GM21737 (cell line): ENCODE data around the gene HORMAD1.
"Not testable (repeated sequence)": the region's sequence is repeated elsewhere in the genome, so short reads cannot be mapped to it uniquely, and the experiment has no call there.

Source experiments
- ATAC-seq: cut with Tn5 transposase; IDR thresholded peaks from one replicate; pipeline ENCODE4 v1.9.1; 2021; ENCODE audit warnings: mild to moderate bottlenecking, moderate library complexity; ENCODE audit not compliant: unreplicated experiment

Gene HORMAD1

GRCh38 chr1:150703427-150703826 is 17.3 kb downstream of the HORMAD1 start:
- no peak for ATAC-seq

- peak; percentile 99 for ATAC-seq
Measured at GRCh38 chr1:150696995-150697927, 23.4 kb downstream of the HORMAD1 start, which contains the start of gene GOLPH3L. Gene GOLPH3L (minus strand): TSS chr1:150697154. CDS start chr1:150694838, 2,316 bp downstream.

GRCh38 chr1:150696590-150696989 is 24.1 kb downstream of the HORMAD1 start:
- no peak for ATAC-seq

- no peak for ATAC-seq
Measured at GRCh38 chr1:150696162-150696561, 24.5 kb downstream of the HORMAD1 start.

- no peak for ATAC-seq
Measured at GRCh38 chr1:150695561-150695960, 25.1 kb downstream of the HORMAD1 start.

DNA sequence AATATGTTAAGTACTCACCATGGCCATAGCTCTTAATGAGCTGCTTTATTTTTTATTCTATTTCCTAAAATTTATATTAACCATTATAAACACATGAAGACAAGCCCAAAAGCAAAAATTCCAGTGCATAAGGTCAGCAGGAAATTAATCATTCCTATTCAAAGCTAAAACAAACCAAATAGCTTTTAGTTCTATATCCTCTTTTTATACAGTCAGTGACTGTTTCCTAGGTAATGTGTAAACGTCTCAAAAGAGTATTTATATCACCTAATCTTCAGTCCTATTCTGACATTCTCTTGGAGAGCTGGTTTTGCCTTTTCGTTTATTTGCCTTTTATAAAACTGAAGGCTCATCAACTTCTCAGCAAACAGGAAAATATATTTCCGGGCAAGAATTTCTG is 28.0 kb downstream of the HORMAD1 start:
- ATAC-seq = no peak

DNA sequence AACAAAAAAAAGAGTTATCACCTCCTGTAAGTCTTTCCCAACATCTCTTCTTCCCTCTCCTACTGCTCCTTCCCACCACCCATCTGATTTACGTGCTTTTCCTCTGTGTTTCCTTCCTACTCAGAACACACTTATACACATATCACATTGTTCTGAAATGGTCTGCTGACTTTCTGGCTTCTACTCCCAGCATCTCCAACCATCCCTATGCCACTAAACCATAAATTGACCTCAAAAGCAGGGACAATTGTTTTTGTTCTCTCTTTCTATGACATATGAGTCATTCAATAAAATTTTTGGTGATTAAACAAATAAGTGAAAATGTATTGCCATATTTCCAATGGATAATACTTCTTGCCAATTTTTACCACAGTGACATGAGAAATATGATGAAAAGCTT is 31.9 kb downstream of the HORMAD1 start:
- no peak for ATAC-seq

- ATAC-seq = no peak
Measured at GRCh38 chr1:150686275-150686674, 34.4 kb downstream of the HORMAD1 start.

- ATAC-seq = no peak
Measured at GRCh38 chr1:150683914-150684313, 36.8 kb downstream of the HORMAD1 start.

DNA sequence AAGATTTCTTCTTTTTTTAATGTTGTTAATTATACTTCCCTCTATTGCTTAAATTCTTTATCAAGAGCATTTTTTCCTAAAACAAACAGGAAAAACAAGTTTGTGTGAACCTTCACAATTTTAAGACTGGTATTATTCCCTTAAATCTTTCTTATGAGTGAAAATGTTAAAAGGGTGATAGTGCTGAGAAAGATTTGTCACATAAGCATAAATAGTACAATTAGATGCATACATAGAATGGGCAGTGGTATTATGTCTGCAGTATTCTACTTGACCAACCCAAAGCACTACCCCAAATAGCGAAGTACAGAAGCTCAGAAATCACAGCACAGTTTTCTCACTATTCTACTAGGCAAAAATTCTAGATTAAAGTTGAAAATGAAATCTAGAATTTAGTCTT is 41.7 kb downstream of the HORMAD1 start:
- no peak for ATAC-seq

DNA sequence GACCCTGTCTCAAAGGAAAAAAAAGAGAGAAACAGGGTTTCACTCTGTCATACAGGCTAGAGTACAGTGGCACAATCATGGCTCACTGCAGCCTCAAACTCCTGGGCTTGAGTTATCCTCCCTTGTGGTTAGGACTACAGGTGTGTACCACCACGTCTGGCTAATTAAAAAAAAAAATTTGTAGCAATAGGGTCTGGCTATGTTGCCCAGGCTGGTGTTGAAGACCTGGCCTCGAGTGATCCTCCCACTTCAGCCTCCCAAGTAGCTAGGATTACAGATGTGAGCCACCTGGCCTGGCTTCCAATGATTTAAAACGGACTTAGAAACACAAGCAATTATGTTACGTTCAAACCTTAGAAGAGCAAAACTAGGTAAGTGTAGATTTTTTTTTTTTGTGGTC is 45.8 kb downstream of the HORMAD1 start:
- no peak for ATAC-seq

DNA sequence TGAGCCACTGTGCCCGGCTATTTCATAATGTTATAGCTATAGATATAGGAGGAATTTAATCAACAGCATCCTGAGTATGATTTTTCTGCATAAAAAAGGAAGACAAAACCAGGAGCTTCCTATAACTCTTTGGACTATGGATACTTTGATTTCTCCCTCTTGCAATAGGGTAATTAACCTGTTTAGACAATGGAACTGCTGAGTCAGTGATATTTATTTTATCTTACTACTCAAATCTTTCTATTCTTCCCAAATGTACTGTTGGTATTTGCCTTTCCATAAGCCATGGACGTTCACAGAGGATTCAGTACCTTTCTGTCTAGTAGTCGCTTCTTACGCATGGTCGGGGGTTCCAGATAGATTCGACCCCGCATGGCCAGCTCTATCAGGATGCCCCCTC is 57.4 kb downstream of the HORMAD1 start:
- no peak for ATAC-seq

- no peak for ATAC-seq
Measured at GRCh38 chr1:150662811-150663210, 57.9 kb downstream of the HORMAD1 start.

DNA sequence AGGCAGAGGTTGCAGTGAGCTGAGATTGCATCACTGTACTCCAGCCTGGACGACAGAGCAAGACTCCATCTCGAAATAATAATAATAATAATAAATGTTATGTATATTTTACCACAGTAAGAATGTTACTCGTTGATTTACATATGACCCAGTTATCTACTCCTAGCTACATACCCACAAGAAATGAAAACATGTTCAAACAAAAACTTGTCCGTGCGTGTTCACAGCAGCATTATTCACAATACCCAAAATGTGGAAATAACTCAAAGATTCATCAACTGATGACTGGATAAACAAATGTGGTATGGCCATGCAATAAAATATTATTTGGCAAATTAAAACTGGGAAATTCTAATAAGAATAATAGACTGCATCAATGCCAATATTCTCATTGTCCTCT is 59.5 kb downstream of the HORMAD1 start:
- no peak for ATAC-seq

DNA sequence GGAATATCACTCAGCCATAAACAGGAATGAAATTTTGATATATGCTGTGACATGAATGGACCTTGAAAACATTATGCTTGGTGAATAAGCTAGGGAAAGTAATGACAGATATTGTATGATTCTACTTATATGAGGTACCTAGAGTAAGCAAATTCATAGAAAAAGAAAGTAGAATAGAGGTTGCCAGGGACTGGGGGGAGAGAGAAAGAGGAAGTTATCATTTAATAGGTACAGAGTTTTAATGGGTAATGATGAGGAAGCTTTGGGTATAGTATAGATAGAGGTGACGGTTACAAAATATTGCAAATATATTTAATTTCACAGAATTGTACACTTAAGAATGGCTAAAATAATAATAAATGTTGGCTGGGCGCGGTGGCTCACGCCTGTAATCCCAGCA is 60.1 kb downstream of the HORMAD1 start:
- ATAC-seq = no peak

DNA sequence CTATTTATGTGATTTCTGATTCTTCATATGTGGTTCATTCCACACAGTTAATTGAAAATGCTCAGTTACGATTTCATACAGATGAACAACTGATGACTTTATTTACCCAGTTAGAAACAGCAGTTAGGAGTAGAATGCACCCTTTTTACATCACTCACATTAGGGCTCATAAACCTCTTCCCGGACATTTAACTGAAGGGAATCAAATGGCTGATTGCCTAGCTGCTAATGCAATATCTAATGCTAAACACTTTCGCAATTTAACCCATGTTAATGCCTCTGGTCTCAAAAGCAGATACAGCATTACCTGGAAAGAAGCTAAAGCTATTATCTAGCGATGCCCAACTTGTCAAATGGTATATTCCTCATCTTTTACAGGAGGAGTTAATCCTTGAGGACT is 63.6 kb downstream of the HORMAD1 start:
- ATAC-seq = not testable (repeated sequence)

- not testable (repeated sequence) for ATAC-seq
Measured at GRCh38 chr1:150654635-150655034, 66.1 kb downstream of the HORMAD1 start.

DNA sequence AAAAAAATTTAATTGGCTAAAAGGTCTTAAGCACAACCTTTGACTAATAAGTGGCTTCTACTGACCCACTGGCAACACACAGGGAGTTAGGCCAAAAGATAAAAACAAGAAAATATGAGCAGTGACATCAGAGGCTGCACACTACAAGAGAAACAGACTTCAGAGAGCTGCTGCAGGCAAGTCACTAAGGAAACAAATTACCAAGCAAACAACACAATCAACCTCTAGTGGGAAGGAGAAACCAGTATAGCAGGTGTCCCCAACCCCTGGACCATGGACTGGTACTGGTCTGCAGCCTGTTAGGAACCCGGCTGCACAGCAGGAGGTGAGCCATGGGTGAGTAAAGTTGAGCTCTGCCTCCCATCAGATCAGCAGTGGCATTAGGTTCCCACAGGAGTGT is 70.5 kb downstream of the HORMAD1 start:
- no peak for ATAC-seq

DNA sequence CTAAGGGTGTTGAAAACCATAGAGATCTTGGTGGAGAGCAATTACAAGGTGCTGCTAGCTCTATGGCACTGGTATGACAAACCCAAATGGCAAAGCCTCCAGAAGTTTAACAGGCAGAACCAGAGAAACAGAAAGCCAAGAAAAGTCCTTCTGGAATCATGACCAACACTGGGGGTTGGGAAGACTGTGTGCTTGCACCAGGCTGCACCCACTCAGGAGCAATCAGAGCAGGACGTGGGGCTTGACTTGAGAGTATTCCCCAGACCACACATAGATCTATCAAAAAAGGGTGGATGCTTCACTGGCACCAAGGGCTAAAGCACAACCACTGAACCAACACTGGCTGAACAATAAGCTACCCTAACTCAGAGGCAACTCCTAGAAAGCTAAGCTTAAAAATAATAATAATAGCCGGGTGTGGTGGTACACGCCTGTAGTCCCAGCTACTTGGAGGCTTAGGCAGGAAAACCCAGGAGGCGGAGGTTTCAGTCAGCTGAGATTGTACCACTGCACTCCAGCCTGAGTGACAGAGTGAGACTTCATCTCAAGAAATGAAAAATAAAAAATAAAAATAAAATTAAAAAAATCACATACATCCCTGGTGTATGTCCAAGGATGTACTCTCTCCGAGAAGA is 71.1 kb downstream of the HORMAD1 start:
- ATAC-seq = no peak
